ENCODE measurements around the gene HIVEP3. TPM values are rescaled to one million over a fixed set of nuclear protein-coding genes. Genes with fewer than 3 reads are reported as not detected.

The HIVEP3 gene
- total RNA-seq, 6 experiments from 2014 or later: 1.4 to 3.9 (median 2.2) TPM

GRCh38 chr1:41700581-41700980 is 218.1 kb downstream of the HIVEP3 start:
- DNase-seq (no peak), ATAC-seq (no peak)
- H3K9me3 ChIP-seq: no peaks in the 10 kb centered on the region
- H3K36me3 ChIP-seq: no peaks in the 10 kb centered on the region
- WGBS (ENCODE audit: insufficient coverage, low coverage, low lambda C conversion rate, missing lambda C conversion rate): 83% methylated on average over 1 of the region's 5 CpGs
- no peak overlapping the region for H3K4me3 ChIP-seq
- H3K27ac ChIP-seq: no peak overlapping the region
- no peaks in the 10 kb centered on the region for H3K4me1 ChIP-seq
- intact Hi-C loops (cut with DNase I): no loop called here
- H3K27me3 ChIP-seq: no peaks in the 10 kb centered on the region
- no peak for TF ChIP-seq CTCF (IDR thresholded peaks at IDR 0.05)
- TF ChIP-seq POLR2A (IDR thresholded peaks at IDR 0.05): no peak

- H3K27me3 ChIP-seq: no peaks in the 10 kb centered on the region
- no peaks in the 10 kb centered on the region for H3K9me3 ChIP-seq
- H3K4me1 ChIP-seq: no peaks in the 10 kb centered on the region
- TF ChIP-seq CTCF (IDR thresholded peaks at IDR 0.05) (no peak), POLR2A (IDR thresholded peaks at IDR 0.05) (no peak)
- intact Hi-C loops (cut with DNase I): no loop called here
- no peak for DNase-seq
- H3K36me3 ChIP-seq: no peaks in the 10 kb centered on the region
- no peak for ATAC-seq
- no peak overlapping the region for H3K4me3 ChIP-seq
- no peak overlapping the region for H3K27ac ChIP-seq
- 90% methylated on average over 6 of the region's 6 CpGs for WGBS (ENCODE audit: insufficient coverage, low coverage, low lambda C conversion rate, missing lambda C conversion rate)
These were observed 218.9 kb downstream of the HIVEP3 start for GRCh38 chr1:41699861-41700248.

DNA sequence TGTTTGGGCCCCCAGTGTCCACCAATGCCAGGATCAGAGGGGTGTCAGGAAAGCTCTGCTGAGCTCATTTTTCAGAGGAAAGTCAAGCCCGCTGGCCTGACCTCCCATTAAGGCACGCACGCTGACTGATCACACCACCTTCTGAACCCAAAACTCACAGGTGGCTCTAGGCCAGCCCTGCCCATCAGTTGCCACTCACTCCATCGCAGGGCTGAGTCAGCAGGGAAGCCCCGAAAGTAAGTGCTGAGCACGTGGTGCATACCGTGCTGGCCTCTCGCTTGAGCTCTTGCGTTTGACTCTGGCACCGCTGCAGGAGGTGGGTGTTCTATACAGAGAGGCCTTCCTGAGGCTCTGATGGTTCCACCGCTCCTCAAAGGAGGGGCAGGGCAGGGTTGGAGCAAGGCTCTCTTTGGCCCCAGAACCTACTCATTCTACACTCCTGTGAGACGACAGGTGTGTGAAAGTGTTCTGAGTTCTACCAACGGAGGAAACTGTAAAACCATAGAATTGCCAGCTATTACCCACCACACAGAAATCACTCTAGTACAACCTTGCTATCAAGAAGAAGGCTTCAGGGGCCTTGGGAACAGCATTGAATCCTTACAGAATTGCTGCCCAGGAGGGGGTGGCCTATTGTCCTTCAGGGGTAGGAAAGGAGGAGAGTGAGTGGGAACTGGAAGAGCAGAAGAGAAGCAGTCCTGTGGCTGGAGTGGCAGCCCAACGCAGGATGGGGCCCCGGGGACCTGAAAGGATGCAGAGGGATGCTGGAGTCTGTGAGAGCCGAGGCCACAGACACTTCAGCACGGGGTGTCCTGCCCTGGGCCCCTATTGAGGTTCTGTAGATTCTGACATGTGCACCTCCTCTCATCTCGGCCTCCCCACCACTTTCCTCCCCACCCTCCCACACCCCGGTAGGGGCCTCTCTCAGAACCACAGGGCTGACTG is 219.5 kb downstream of the HIVEP3 start:
- no peak for ATAC-seq
- H3K27me3 ChIP-seq: no peaks in the 10 kb centered on the region
- TF ChIP-seq POLR2A (IDR thresholded peaks at IDR 0.05) (no peak), CTCF (IDR thresholded peaks at IDR 0.05) (no peak)

GRCh38 chr1:41696381-41696780 is 222.3 kb downstream of the HIVEP3 start:
- no peak for DNase-seq
- WGBS (ENCODE audit: insufficient coverage, low coverage, low lambda C conversion rate, missing lambda C conversion rate): 82% methylated on average over 2 of the region's 9 CpGs
- no peaks in the 10 kb centered on the region for H3K27me3 ChIP-seq
- no peaks in the 10 kb centered on the region for H3K9me3 ChIP-seq
- H3K36me3 ChIP-seq: no peaks in the 10 kb centered on the region
- no peak overlapping the region for H3K4me3 ChIP-seq
- intact Hi-C loops (cut with DNase I): no loop called here
- H3K27ac ChIP-seq: no peak overlapping the region
- no peaks in the 10 kb centered on the region for H3K4me1 ChIP-seq
- TF ChIP-seq POLR2A (IDR thresholded peaks at IDR 0.05) (no peak), CTCF (IDR thresholded peaks at IDR 0.05) (no peak)
- ATAC-seq: no peak

More for the DNA sequence above, 219.5 kb downstream of the HIVEP3 start:
- no peak for DNase-seq
- H3K36me3 ChIP-seq: no peaks in the 10 kb centered on the region
- WGBS (ENCODE audit: insufficient coverage, low coverage, low lambda C conversion rate, missing lambda C conversion rate): 88% methylated on average over 1 of the region's 19 CpGs
- no peaks in the 10 kb centered on the region for H3K4me1 ChIP-seq
- H3K9me3 ChIP-seq: no peaks in the 10 kb centered on the region
- no peak overlapping the region for H3K27ac ChIP-seq
- intact Hi-C loops (cut with DNase I): no loop called here
- no peak overlapping the region for H3K4me3 ChIP-seq

Data from right lobe of liver (tissue), 6 donors.